Fibroblast of the aortic adventitia (primary cell): ENCODE measurements around the gene NCS1. TPM values are rescaled to one million over a fixed set of nuclear protein-coding genes. Genes with fewer than 3 reads are reported as not detected.
A peak's percentile ranks its signal among the peaks of the same experiment; 100 is the strongest.

Source experiments
- DNase-seq: peaks from one replicate; pipeline ENCODE4 v3.0.0-alpha.2; 2010; ENCODE audit warnings: low read depth
- H3K4me3 ChIP-seq: 2 replicates; pipeline ENCODE4 v1.5.1; 2011; ENCODE audit warnings: low read depth, mild to moderate bottlenecking, control low read depth, low read length, moderate library complexity
- CTCF ChIP-seq: IDR thresholded peaks from 2 replicates; pipeline ENCODE4 v1.5.1; 2011; ENCODE audit warnings: mild to moderate bottlenecking, low read length, control low read depth, inconsistent platforms; ENCODE audit not compliant: insufficient read depth
- total RNA-seq: library from RNA; depleted of rRNA; stranded (reverse); fragments of >200 nt; gene quantifications from 2 replicates; pipeline ENCODE4 v1.2.3, GENCODE V29; 2012; ENCODE audit warnings: low replicate concordance

The NCS1 gene
- total RNA-seq, 1 donor, result 39.2 TPM

GRCh38 chr9:130129432-130130061, 42.7 kb upstream of the NCS1 start:
- H3K4me3 ChIP-seq, result no peak overlapping the region
- DNase-seq, result no peak
- TF ChIP-seq CTCF, result no peak

DNA sequence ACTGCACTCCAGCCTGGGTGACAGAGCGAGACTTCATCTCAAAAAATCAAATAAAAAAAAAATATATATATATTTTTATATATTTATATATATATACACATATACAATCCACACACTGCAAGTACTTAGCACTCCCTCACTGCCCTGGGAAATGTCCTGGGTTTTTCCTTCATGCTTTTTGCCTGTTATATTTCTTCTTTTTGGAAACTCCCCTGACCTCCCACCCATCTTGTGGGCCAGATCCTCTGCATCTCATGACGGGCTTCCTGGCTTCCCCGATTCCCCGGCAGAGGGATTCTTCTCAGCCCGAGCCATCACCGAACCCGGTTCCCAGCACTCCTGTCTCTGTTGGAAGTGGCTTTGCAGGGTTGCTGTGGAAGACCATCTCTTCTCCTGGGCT, 39.5 kb upstream of the NCS1 start:
- TF ChIP-seq CTCF, result no peak

DNA sequence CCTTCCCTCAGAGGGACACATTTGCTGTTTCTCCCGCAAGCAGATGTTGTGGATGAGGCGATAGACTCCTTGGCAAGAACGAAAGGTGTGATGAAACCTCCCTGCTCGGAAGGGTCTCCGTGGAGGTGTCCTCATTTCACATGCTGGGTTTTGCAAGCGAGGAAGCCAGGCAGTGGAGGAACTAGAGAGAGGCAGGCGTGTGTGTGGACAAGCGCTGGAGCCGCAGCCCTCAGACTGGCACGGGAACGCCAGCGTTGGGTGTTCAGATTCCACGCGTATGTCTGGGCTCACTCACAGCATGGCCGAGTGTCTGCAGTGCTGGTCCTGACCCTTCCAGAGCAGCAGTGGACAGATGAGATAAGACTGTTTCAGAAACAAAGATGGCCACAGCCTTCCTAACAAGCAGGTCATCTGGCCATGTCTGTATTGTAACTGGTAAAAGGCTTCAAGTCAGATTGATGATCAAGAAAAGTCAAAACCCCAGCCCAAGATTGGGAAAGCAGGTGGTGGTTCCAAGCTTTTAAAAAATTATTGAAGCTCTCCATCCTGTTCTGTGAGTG, 35.0 kb upstream of the NCS1 start:
- no peak overlapping the region for H3K4me3 ChIP-seq
- TF ChIP-seq CTCF, result no peak
- DNase-seq, result no peak

More for the DNA sequence above, 39.5 kb upstream of the NCS1 start:
- no peak overlapping the region for H3K4me3 ChIP-seq
- no peak for DNase-seq

GRCh38 chr9:130137641-130138081, 34.5 kb upstream of the NCS1 start:
- no peak for TF ChIP-seq CTCF
- no peak for DNase-seq
- no peak overlapping the region for H3K4me3 ChIP-seq

- H3K4me3 ChIP-seq, result peak overlapping the region; percentile 1
- peak; percentile 94 for DNase-seq
- no peak for TF ChIP-seq CTCF
Observed at GRCh38 chr9:130138171-130138653, 34.0 kb upstream of the NCS1 start.

GRCh38 chr9:130138791-130139190, 33.4 kb upstream of the NCS1 start:
- peak; percentile 98 for DNase-seq
- no peak for TF ChIP-seq CTCF
- H3K4me3 ChIP-seq, result no peak overlapping the region

- DNase-seq, result no peak
- no peak for TF ChIP-seq CTCF
- no peak overlapping the region for H3K4me3 ChIP-seq
Observed at GRCh38 chr9:130139251-130139650, 33.0 kb upstream of the NCS1 start.
